Measurements from ENCODE around the gene IL17C.
A peak's percentile ranks its signal among the peaks of the same experiment; 100 is the strongest.

Gene IL17C

GRCh38 chr16:88643644-88643932 is 5.2 kb downstream of the IL17C start:
- no peak for DNase-seq (ENCODE audit: low read depth in 2 of 3, low spot score in 2 of 3)

- DNase-seq (ENCODE audit: low read depth in 2 of 3, low spot score in 2 of 3), result no peak
These were observed 7.1 kb downstream of the IL17C start for GRCh38 chr16:88645455-88645854.

GRCh38 chr16:88645941-88646340 is 7.6 kb downstream of the IL17C start:
- no peak for DNase-seq (ENCODE audit: low read depth in 2 of 3, low spot score in 2 of 3)

GRCh38 chr16:88646345-88647034 is 8.1 kb downstream of the IL17C start:
- no peak for DNase-seq (ENCODE audit: low read depth in 2 of 3, low spot score in 2 of 3)

GRCh38 chr16:88647178-88648070 is 9.1 kb downstream of the IL17C start:
- no peak for DNase-seq (ENCODE audit: low read depth in 2 of 3, low spot score in 2 of 3)

- DNase-seq (ENCODE audit: low read depth in 2 of 3, low spot score in 2 of 3), result no peak
These were observed 11.0 kb downstream of the IL17C start for GRCh38 chr16:88649195-88649923.

GRCh38 chr16:88649924-88650748 is 11.8 kb downstream of the IL17C start:
- DNase-seq (ENCODE audit: low read depth in 2 of 3, low spot score in 2 of 3), result no peak

- peak; percentile 65 to 83 (median 66) for DNase-seq (ENCODE audit: low read depth in 2 of 3, low spot score in 2 of 3)
These were observed 12.4 kb downstream of the IL17C start, which contains the start of gene CYBA for GRCh38 chr16:88650749-88651275. Gene CYBA, minus strand, starts transcription at chr16:88651053. Its CDS starts 40 bp downstream, at chr16:88651013.

GRCh38 chr16:88651276-88651988 is 13.1 kb downstream of the IL17C start:
- DNase-seq (ENCODE audit: low read depth in 2 of 3, low spot score in 2 of 3), result peak in 2 of 3 experiments; percentile 53 to 72

- DNase-seq (ENCODE audit: low read depth in 2 of 3, low spot score in 2 of 3), result no peak
These were observed 13.8 kb downstream of the IL17C start for GRCh38 chr16:88651989-88652761.

GRCh38 chr16:88652762-88653063 is 14.3 kb downstream of the IL17C start:
- no peak for DNase-seq (ENCODE audit: low read depth in 2 of 3, low spot score in 2 of 3)

- DNase-seq (ENCODE audit: low read depth in 2 of 3, low spot score in 2 of 3), result no peak
These were observed 14.7 kb downstream of the IL17C start for GRCh38 chr16:88653101-88653500.

GRCh38 chr16:88653596-88654362 is 15.4 kb downstream of the IL17C start:
- DNase-seq (ENCODE audit: low read depth in 2 of 3, low spot score in 2 of 3), result no peak

GRCh38 chr16:88654363-88655052 is 16.1 kb downstream of the IL17C start:
- no peak for DNase-seq (ENCODE audit: low read depth in 2 of 3, low spot score in 2 of 3)

GRCh38 chr16:88655053-88655732 is 16.8 kb downstream of the IL17C start:
- DNase-seq (ENCODE audit: low read depth in 2 of 3, low spot score in 2 of 3), result no peak

- no peak for DNase-seq (ENCODE audit: low read depth in 2 of 3, low spot score in 2 of 3)
These were observed 17.4 kb downstream of the IL17C start for GRCh38 chr16:88655733-88656281.

- DNase-seq (ENCODE audit: low read depth in 2 of 3, low spot score in 2 of 3), result no peak
These were observed 18.1 kb downstream of the IL17C start for GRCh38 chr16:88656291-88656980.

Data from activated CD8-positive, alpha-beta memory T cell treated with anti-CD3 and anti-CD28 coated beads for 48 hours (primary cell).